Coronary artery (tissue), 2 donors: ENCODE results near the gene LAMA3.

Source experiments
- DNase-seq: peaks from one replicate; pipeline ENCODE4 v3.0.0-alpha.2; 2017; ENCODE audit warnings: low spot score
- H3K27ac ChIP-seq, 2 donors: fragments of 200-600 bp; sonication (generic); one replicate each; pipeline ENCODE4 v1.5.1; 2016 to 2019
- H3K4me3 ChIP-seq: fragments of 200-600 bp; sonication (generic); 2 replicates; pipeline ENCODE4 v1.5.1; 2016; ENCODE audit warnings: mild to moderate bottlenecking, moderate library complexity
- TF ChIP-seq, protein P1 (sequence below): fragments of 200-600 bp; sonication (generic); IDR thresholded peaks from one replicate; pipeline ENCODE4 v1.5.1; 2019; ENCODE audit warnings: antibody characterized with exemption

The LAMA3 gene

DNA sequence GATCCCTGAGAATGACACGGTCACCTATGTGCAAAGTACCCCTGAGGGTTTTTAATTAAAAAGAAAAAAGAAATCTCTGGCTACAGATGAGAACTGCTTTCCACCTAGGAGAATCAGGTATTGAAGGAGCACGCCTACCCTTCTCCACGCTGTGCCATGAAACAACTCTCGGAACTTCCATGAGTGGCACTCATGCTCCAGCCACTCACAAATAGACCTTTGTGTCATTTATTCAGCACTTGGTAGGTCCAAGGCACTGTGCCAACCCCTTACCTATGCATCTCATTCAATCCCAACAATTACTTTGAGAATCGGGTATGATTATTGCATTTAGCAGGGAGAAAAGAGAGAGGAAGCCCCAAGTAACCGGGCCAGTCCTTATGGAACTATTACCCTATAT is 280.4 kb downstream of the LAMA3 start:
- TF ChIP-seq, protein P1, sequence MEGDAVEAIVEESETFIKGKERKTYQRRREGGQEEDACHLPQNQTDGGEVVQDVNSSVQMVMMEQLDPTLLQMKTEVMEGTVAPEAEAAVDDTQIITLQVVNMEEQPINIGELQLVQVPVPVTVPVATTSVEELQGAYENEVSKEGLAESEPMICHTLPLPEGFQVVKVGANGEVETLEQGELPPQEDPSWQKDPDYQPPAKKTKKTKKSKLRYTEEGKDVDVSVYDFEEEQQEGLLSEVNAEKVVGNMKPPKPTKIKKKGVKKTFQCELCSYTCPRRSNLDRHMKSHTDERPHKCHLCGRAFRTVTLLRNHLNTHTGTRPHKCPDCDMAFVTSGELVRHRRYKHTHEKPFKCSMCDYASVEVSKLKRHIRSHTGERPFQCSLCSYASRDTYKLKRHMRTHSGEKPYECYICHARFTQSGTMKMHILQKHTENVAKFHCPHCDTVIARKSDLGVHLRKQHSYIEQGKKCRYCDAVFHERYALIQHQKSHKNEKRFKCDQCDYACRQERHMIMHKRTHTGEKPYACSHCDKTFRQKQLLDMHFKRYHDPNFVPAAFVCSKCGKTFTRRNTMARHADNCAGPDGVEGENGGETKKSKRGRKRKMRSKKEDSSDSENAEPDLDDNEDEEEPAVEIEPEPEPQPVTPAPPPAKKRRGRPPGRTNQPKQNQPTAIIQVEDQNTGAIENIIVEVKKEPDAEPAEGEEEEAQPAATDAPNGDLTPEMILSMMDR: no peak
- Histone ChIP-seq H3K4me3 (no peak overlapping the region), H3K27ac (no peak overlapping the region)
- no peak for DNase-seq

DNA sequence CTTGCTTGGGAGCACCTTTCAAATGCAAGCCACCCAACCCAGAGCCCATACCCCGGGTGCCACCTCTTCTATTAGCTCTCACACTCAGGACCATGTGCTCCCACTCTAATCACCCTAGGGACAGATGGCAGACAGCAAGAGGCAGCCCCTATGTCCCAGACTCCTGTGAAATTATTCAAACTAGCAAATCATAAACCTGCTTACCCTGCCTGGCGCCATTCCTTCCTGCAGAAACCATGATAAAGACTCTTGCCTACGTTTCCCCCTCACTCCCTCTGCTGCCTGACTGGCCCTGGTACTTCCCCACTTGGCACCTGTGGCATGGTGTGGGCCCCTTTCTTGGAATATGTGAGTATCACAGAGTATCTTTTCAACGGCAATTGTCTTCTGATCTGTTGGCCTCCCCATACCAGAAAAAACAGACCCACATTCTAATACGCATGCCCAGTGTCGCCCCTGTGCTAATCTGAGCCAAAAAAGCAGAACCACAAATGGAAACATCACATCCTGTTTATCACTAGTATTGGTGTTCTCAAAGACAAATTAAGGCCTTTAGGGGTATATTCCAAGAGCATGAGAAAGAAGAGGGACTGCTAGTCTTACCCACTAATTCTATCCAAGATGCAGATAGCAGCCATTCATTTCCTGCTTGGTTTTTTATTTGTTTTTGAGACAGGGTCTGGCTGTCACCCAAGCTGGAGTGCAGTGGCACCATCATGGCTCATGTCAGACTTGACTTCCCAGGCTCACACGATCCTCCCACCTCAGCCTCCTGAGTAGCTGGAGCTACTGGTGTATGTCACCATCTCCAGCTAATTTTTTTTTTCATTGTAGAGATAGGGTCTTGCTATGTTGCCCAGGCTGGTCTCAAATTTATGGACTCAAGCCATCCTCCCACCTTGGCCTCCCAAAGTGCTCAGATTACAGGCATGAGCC is 281.2 kb downstream of the LAMA3 start:
- TF ChIP-seq, protein P1: no peak
- Histone ChIP-seq H3K27ac (no peak overlapping the region), H3K4me3 (no peak overlapping the region)
- DNase-seq: no peak

DNA sequence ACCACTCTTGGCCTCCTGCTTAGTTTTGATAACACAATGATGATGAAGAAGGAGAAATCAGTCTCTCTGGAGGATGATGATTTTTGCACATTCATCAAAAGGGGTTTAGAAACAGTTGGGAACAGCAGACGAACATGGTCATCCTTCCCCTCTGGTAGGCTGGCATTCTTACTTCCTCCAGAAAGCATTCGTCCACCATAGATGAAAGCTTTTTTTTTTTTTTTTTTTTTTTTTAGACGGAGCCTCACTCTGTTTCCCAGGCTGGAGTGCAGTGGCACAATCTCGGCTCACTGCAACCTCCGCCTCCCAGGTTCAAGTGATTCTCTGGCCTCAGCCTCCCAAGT is 281.8 kb downstream of the LAMA3 start:
- Histone ChIP-seq H3K27ac (no peak overlapping the region), H3K4me3 (no peak overlapping the region)
- DNase-seq: no peak
- TF ChIP-seq, protein P1: no peak

GRCh38 chr18:23971666-23972230 is 282.5 kb downstream of the LAMA3 start:
- TF ChIP-seq, protein P1: no peak
- Histone ChIP-seq H3K27ac (no peak overlapping the region), H3K4me3 (no peak overlapping the region)
- no peak for DNase-seq

- Histone ChIP-seq H3K4me3 (no peak overlapping the region), H3K27ac (no peak overlapping the region)
- DNase-seq: no peak
- TF ChIP-seq, protein P1: no peak
These were observed 283.2 kb downstream of the LAMA3 start for GRCh38 chr18:23972453-23972852.

DNA sequence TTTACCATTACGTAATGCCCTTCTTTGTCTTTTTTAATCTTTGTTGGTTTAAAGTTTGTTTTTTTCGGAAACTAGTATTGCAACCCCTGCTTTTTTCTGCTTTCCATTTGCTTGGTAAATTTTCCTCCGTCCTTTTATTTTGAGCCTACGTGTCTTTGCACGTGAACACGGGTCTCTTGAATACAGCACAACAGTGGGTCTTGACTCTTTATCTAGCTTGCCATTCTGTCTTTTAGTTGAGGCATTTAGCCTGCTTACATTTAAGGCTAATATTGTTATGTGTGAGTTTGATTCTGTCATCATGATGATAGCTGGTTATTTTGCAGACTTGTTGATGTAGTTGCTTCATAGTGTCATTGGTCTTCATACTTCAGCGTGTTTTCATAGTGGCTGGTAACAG is 287.9 kb downstream of the LAMA3 start:
- Histone ChIP-seq H3K4me3 (no peak overlapping the region), H3K27ac (no peak overlapping the region)
- DNase-seq: no peak
- TF ChIP-seq, protein P1: no peak
